K562 (cell line): Measurements from ENCODE around the gene ANKS1B. TPM values are rescaled to one million over a fixed set of nuclear protein-coding genes. Genes with fewer than 3 reads are reported as not detected.

Experiments used
- ATAC-seq: fragments of 200-7000 bp; cut with Tn5 transposase; 3 replicates; pipeline ENCODE4 v1.9.1; 2020; ENCODE audit warnings: moderate library complexity
- BruUV-seq: library from RNA; stranded (reverse); fragments of 400-500 nt; replicated peaks from 2 replicates; lab custom pipeline; 2021; lab: Mats Ljungman, UMichigan
- CTCF ChIA-PET: fragments of 300-600 bp; formaldehyde crosslinking; extraction: SDS; loops from one replicate; lab custom pipeline; 2021; ENCODE audit warnings: low intra/inter-chr PET ratio; lab: Yijun Ruan, JAX
- POLR2A ChIA-PET: fragments of 300-600, 350-650 bp; sonication (Branson Sonifier 250); formaldehyde crosslinking; extraction: SDS; loops from one replicate; lab custom pipeline; 2021; ENCODE audit warnings: antibody characterized with exemption, inconsistent platforms; lab: Yijun Ruan, JAX
- DNase-seq, 4 experiments: peaks; one replicate each; pipeline versions ENCODE4 v3.0.0 to v3.0.0-alpha.2; 2011 to 2018; ENCODE audit warnings: low spot score in 3 of 4, mixed read lengths in 3 of 4; ENCODE audit errors: extremely low read depth in 1 of 4
- FAIRE-seq: peaks from 2 replicates; lab custom pipeline; 2011; peaks lifted over from hg19 to GRCh38; lab: Jason Lieb, UNC
- H2AFZ ChIP-seq: 2 replicates; pipeline ENCODE4 v1.6.0; 2011; ENCODE audit warnings: low read depth, low read length, control low read depth, inconsistent platforms
- H3K27ac ChIP-seq: fragments of 200-600 bp; 3 replicates; pipeline ENCODE4 v1.8.0; 2011; ENCODE audit warnings: low read depth, mild to moderate bottlenecking, control low read depth, inconsistent platforms, low read length, moderate library complexity, mixed read lengths; ENCODE audit errors: extremely low read depth
- H3K27me3 ChIP-seq, 2 experiments: fragments of 300-600 bp in 1 of 2; 2 replicates in 1 of 2; 3 replicates in 1 of 2; pipeline versions ENCODE4 v1.6.0 to v1.8.0; 2011; ENCODE audit warnings: inconsistent platforms in 2 of 2, low read length in 2 of 2, mild to moderate bottlenecking in 1 of 2, mixed read lengths in 1 of 2, moderate library complexity in 1 of 2; ENCODE audit not compliant: control insufficient read depth in 2 of 2, insufficient read depth in 2 of 2
- H3K36me3 ChIP-seq: fragments of 300-600 bp; 3 replicates; pipeline ENCODE4 v1.8.0; 2011; ENCODE audit warnings: mild to moderate bottlenecking, low read length, inconsistent platforms; ENCODE audit not compliant: control insufficient read depth, insufficient read depth
- H3K4me1 ChIP-seq, 2 experiments: fragments of 200-600 bp in 1 of 2; replicated peaks in 1 of 2; 2 replicates in 1 of 2; 3 replicates in 1 of 2; pipeline versions ENCODE4 v1.5.1 to v1.8.0; 2011; ENCODE audit warnings: inconsistent platforms in 2 of 2, low read length in 2 of 2, mild to moderate bottlenecking in 1 of 2, mixed read lengths in 1 of 2, moderate library complexity in 1 of 2; ENCODE audit not compliant: control insufficient read depth in 2 of 2, insufficient read depth in 2 of 2
- H3K4me2 ChIP-seq: 2 replicates; pipeline ENCODE4 v1.6.1; 2011; ENCODE audit warnings: low read length, control low read depth, inconsistent platforms, mixed read lengths; ENCODE audit not compliant: insufficient read depth
- H3K4me3 ChIP-seq: fragments of 200-600 bp; sonication (generic), shearing (Covaris generic); 2 replicates; pipeline ENCODE4 v1.5.1; 2016; ENCODE audit warnings: control low read depth, inconsistent platforms
- H3K79me2 ChIP-seq: fragments of 200-600 bp; 3 replicates; pipeline ENCODE4 v1.8.0; 2011; ENCODE audit warnings: low read length, inconsistent platforms; ENCODE audit not compliant: control insufficient read depth, insufficient read depth
- H3K9ac ChIP-seq, 2 experiments: 2 replicates each; pipeline versions ENCODE4 v1.6.0 to v1.6.1; 2011; ENCODE audit warnings: low read depth in 2 of 2, low read length in 2 of 2, control low read depth in 1 of 2, inconsistent platforms in 1 of 2, mild to moderate bottlenecking in 1 of 2, mixed read lengths in 1 of 2; ENCODE audit not compliant: insufficient read depth in 1 of 2
- H3K9me1 ChIP-seq: one replicate; pipeline ENCODE4 v1.6.0; 2011; ENCODE audit warnings: inconsistent platforms, mild to moderate bottlenecking, low read length, moderate library complexity; ENCODE audit not compliant: control insufficient read depth, insufficient read depth
- H3K9me3 ChIP-seq: replicated peaks from 2 replicates; pipeline ENCODE4 v1.5.1; 2011; ENCODE audit warnings: low read depth, low read length, inconsistent platforms; ENCODE audit not compliant: control insufficient read depth, insufficient read depth
- H4K20me1 ChIP-seq: replicated peaks from 2 replicates; pipeline ENCODE4 v1.6.1; 2011; ENCODE audit warnings: low read length, inconsistent platforms, mixed read lengths; ENCODE audit not compliant: control insufficient read depth, insufficient read depth
- C11orf30 ChIP-seq: fragments of 450-650 bp; IDR thresholded peaks from 2 replicates; pipeline ENCODE4 v1.6.1; 2016; ENCODE audit warnings: low read depth, mild to moderate bottlenecking
- DACH1 ChIP-seq: fragments of 450-650 bp; IDR thresholded peaks from 2 replicates; pipeline ENCODE4 v1.6.1; 2018; ENCODE audit not compliant: partially characterized antibody
- FOXJ2 ChIP-seq: fragments of 200-800 bp; sonication (Bioruptor generic); IDR thresholded peaks from 2 replicates; pipeline ENCODE4 v1.6.1; 2016; ENCODE audit warnings: missing genetic modification characterization, missing compliant biosample characterization
- HMG20A ChIP-seq: fragments of 450-650 bp; formaldehyde crosslinking; conservative IDR thresholded peaks from 2 replicates; pipeline ENCODE4 v1.4.0; 2020; ENCODE audit warnings: mild to moderate bottlenecking, mixed read lengths
- HNRNPUL1 ChIP-seq: fragments of 200-400 bp; formaldehyde crosslinking; IDR thresholded peaks from 2 replicates; pipeline ENCODE4 v1.6.1; 2017; ENCODE audit warnings: low read length
- NCOA1 ChIP-seq: fragments of 450-650 bp; IDR thresholded peaks from 2 replicates; pipeline ENCODE4 v1.6.1; 2016; ENCODE audit warnings: low read depth
- PML ChIP-seq: IDR thresholded peaks from 2 replicates; pipeline ENCODE4 v1.6.1; 2012; ENCODE audit warnings: low read length, inconsistent platforms
- POLR2B ChIP-seq: fragments of 450-650 bp; IDR thresholded peaks from 2 replicates; pipeline ENCODE4 v1.6.1; 2018; ENCODE audit warnings: low read depth; ENCODE audit not compliant: partially characterized antibody
- SMARCA4 ChIP-seq: fragments of 450-650 bp; IDR thresholded peaks from 2 replicates; pipeline ENCODE4 v1.6.1; 2016
- TBP ChIP-seq: optimal IDR thresholded peaks from 2 replicates; pipeline ENCODE3; 2011; ENCODE audit warnings: low read depth, low read length, improper control_type of control experiment
- ZNF146 ChIP-seq: IDR thresholded peaks from one replicate; pipeline ENCODE4 v1.6.1; 2018; ENCODE audit warnings: missing compliant biosample characterization; ENCODE audit not compliant: unreplicated experiment
- ZNF175 ChIP-seq: fragments of 200-800 bp; sonication (Bioruptor generic); IDR thresholded peaks from 2 replicates; pipeline ENCODE4 v1.6.1; 2016; ENCODE audit warnings: low read depth, mild to moderate bottlenecking, missing genetic modification characterization, missing compliant biosample characterization
- ZNF507 ChIP-seq: conservative IDR thresholded peaks from 2 replicates; pipeline ENCODE4 v1.6.1; 2017; ENCODE audit warnings: missing genetic modification characterization, missing compliant biosample characterization
- ZNF639 ChIP-seq, 2 experiments: fragments of 200-800 bp in 1 of 2; sonication (Bioruptor generic) in 1 of 2; sonication (generic) in 1 of 2; formaldehyde crosslinking in 1 of 2; IDR thresholded peaks in 1 of 2; conservative IDR thresholded peaks in 1 of 2; 2 replicates each; pipeline versions ENCODE4 v1.5.0 to v1.6.1; 2016 to 2020; ENCODE audit warnings: missing compliant biosample characterization in 1 of 2, missing genetic modification characterization in 1 of 2, missing genetic modification reagents in 1 of 2
- WGBS: fragments of 100-300 bp; shearing (Covaris generic); methylation state at CpG from one replicate; pipeline ENCODE4 v1.1.6; 2016; ENCODE audit warnings: low coverage, mixed read lengths; ENCODE audit not compliant: insufficient coverage; ENCODE audit errors: missing lambda C conversion rate; 5-methylcytosine and 5-hydroxymethylcytosine counted together
- in situ Hi-C: fragments of 300-500 bp; cut with MboI; formaldehyde crosslinking; loops from 4 replicates; pipeline ENCODE4 v1.15.0; 2018; ENCODE audit warnings: inconsistent platforms, mixed read lengths
- intact Hi-C: fragments of 100-400 bp; cut with micrococcal nuclease; formaldehyde crosslinking; loops from 2 replicates; pipeline ENCODE4 v1.14.2; 2022
- polyA plus RNA-seq, 8 experiments: library from polyadenylated mRNA; depleted of rRNA in 4 of 8; stranded (reverse) in 5 of 8; unstranded in 3 of 8; fragments of >200 nt; fragmentation: Nextera tagmentation in 2 of 8; fragmentation: Illumina TruSeq in 1 of 8; extraction: Ambion mirVana in 2 of 8; extraction: Trizol in 1 of 8; gene quantifications; 2 replicates each; pipeline versions ENCODE4 v1.2.1 to v1.2.3, GENCODE V29; 2011 to 2014; ENCODE audit warnings: inconsistent platforms in 1 of 8, missing spikeins in 1 of 8
- total RNA-seq, 7 experiments: library from RNA; depleted of rRNA in 6 of 7; stranded (reverse); fragments of >200 nt in 6 of 7; fragmentation: Illumina TruSeq in 2 of 7; extraction: Trizol in 2 of 7; gene quantifications; 2 replicates each; pipeline versions ENCODE4 v1.2.1 to v1.2.3, GENCODE V29; 2011 to 2021; ENCODE audit warnings: low replicate concordance in 1 of 7
- TF ChIP-seq, protein P1 (sequence below): IDR thresholded peaks from 2 replicates; pipeline ENCODE4 v1.6.1; 2011; ENCODE audit not compliant: insufficient read length; ENCODE audit errors: extremely low read depth
- TF ChIP-seq, protein P2 (sequence below): sonication (generic); formaldehyde crosslinking; IDR thresholded peaks from 2 replicates; pipeline ENCODE4 v1.9.0; 2022; ENCODE audit warnings: mild to moderate bottlenecking, missing genetic modification reagents
- TF ChIP-seq, protein P3 (sequence below): sonication (generic); formaldehyde crosslinking; IDR thresholded peaks from 2 replicates; pipeline ENCODE4 v1.8.1; 2022; ENCODE audit warnings: missing genetic modification reagents

The ANKS1B gene
- total and polyA plus RNA-seq, 9 of the 15 experiments (the other 6 are each of a cell fraction or from before 2014, with no cell fraction given): 0.04 to 0.47 (median 0.28) TPM; not detected in 4

DNA sequence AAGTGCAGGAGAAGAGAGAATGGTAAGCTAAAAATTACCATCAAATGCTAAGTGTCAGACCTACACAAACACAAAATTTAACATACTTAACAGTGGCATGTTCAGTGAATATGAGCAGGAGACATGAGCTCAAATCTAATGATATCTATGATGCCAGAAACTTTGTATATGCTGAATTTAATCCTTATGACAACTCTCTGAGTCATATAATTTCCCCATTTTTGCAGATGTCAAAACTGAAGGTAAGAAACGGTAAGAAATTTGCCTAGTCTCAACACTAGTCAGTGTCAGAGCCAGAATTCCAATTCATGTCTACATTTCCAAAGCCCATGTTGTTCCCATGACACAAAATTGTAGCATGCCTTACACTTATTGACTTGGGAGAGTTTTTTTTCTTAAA is 963.9 kb downstream of the ANKS1B start:
- in situ Hi-C loops (no loop called here), intact Hi-C loops (no loop called here)
- no peak for FAIRE-seq
- Histone ChIP-seq H3K9ac (no peak overlapping the region), H3K36me3 (no peaks in the 10 kb centered on the region), H3K27ac (no peak overlapping the region), H3K9me1 (no peaks in the 10 kb centered on the region), H3K79me2 (no peaks in the 10 kb centered on the region), H3K4me3 (no peak overlapping the region), H3K4me2 (no peak overlapping the region), H3K9me3 (no peaks in the 10 kb centered on the region), H3K27me3 (no peaks in the 10 kb centered on the region)
- 0% methylated on average over 1 of the region's 1 CpG for WGBS
- no peak for ATAC-seq
- CTCF ChIA-PET: no interaction called here
- DNase-seq: no peak
- BruUV-seq: no TSS peak
- TF ChIP-seq ZNF639 (CRISPR knock-in tag; conservative IDR thresholded peaks at IDR 0.05 in 1 of 2, IDR thresholded peaks at IDR 0.05 in 1 of 2) (no peak), ZNF146 (CRISPR knock-in tag) (no peak), DACH1 (no peak), ZNF175 (no peak), PML (no peak), NCOA1 (no peak), HMG20A (no peak), FOXJ2 (no peak), TBP (no peak), HNRNPUL1 (no peak), SMARCA4 (no peak), POLR2B (no peak), ZNF507 (tag) (no peak), C11orf30 (no peak)
- TF ChIP-seq, protein P1, sequence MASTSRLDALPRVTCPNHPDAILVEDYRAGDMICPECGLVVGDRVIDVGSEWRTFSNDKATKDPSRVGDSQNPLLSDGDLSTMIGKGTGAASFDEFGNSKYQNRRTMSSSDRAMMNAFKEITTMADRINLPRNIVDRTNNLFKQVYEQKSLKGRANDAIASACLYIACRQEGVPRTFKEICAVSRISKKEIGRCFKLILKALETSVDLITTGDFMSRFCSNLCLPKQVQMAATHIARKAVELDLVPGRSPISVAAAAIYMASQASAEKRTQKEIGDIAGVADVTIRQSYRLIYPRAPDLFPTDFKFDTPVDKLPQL: no peak
- TF ChIP-seq, protein P2, sequence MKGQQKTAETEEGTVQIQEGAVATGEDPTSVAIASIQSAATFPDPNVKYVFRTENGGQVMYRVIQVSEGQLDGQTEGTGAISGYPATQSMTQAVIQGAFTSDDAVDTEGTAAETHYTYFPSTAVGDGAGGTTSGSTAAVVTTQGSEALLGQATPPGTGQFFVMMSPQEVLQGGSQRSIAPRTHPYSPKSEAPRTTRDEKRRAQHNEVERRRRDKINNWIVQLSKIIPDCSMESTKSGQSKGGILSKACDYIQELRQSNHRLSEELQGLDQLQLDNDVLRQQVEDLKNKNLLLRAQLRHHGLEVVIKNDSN (CRISPR knock-in tag): no peak
- TF ChIP-seq, protein P3, sequence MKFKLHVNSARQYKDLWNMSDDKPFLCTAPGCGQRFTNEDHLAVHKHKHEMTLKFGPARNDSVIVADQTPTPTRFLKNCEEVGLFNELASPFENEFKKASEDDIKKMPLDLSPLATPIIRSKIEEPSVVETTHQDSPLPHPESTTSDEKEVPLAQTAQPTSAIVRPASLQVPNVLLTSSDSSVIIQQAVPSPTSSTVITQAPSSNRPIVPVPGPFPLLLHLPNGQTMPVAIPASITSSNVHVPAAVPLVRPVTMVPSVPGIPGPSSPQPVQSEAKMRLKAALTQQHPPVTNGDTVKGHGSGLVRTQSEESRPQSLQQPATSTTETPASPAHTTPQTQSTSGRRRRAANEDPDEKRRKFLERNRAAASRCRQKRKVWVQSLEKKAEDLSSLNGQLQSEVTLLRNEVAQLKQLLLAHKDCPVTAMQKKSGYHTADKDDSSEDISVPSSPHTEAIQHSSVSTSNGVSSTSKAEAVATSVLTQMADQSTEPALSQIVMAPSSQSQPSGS: no peak
- TF ChIP-seq, all 486 proteins: peak for 0
- H4K20me1 ChIP-seq: no peaks in the 10 kb centered on the region
- POLR2A ChIA-PET: no interaction called here
- no peak overlapping the region for H2AFZ ChIP-seq
- H3K4me1 ChIP-seq: no peaks in the 10 kb centered on the region
